Dermis microvascular lymphatic vessel endothelial cell (primary cell): ENCODE results near the gene CDC42SE2. TPM values are rescaled to one million over a fixed set of nuclear protein-coding genes. Genes with fewer than 3 reads are reported as not detected.
"Not testable (repeated sequence)": the region's sequence is repeated elsewhere in the genome, so short reads cannot be mapped to it uniquely, and the experiment has no call there.

Source experiments
- DNase-seq, 2 donors: peaks; one replicate each; pipeline versions ENCODE4 v3.0.0 to v3.0.0-alpha.2; 2010; ENCODE audit warnings: low read depth in 2 of 2
- total RNA-seq: library from RNA; depleted of rRNA; stranded (reverse); fragments of >200 nt; gene quantifications from 2 replicates; pipeline ENCODE4 v1.2.1, GENCODE V29; 2014

The CDC42SE2 gene
- total RNA-seq, 1 donor from 2014 or later = 47.6 TPM

DNA sequence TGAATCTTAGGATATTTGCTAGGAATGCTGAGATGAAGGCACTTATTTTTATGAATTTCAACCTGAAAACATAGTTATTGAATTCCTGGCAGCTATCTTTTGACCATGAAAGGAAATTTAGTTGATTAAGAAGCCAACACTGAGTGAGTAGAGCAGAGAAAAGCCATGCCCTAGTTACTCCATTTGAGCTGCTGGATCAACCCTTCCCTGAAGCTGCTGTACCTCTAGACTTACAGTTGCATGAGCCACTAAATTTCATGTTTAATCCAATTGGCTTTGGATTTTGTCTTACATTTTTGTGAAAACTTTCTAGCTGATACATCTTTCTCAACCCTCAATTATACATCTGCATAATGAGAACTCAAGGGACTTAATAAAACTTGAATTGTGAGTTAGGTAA, 54.6 kb downstream of the CDC42SE2 start:
- DNase-seq = no peak

DNA sequence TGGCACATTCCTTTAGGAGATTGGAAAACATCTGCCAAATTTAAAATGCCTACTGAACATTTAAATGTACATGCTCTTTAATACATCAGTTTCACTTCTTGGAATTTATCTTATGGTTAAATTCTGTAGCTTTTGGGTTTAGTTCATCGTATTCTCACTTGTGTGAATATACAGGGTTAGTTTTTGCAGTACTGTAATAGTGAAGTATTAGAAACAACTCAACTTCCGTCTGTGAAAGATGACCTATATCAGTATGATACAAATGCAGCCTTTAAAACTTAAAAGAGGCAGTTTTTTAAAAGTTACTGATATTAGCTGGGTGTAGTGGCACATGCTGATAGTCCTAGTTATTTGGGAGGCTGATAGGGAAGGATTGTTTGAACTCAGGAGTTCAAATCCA, 57.2 kb downstream of the CDC42SE2 start:
- no peak for DNase-seq

DNA sequence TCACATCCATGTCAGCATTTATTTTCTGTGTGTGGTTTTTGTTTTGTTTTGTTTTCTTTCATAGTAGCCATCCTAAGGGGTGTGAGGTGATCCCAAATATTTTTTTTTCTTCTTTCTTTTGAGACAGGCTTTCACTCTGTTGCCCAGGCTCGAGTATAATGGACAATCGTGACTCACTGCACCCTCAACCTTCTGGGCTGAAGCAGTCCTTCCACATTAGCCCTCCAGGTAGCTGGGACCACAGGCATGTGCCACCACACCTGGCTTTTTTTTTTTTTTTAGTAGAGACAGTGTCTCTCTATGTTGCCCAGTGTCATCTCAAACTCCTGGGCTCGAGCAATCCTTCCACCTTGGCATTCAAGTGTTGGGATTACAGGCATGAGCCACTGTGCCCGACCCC, 59.1 kb downstream of the CDC42SE2 start:
- no peak for DNase-seq

DNA sequence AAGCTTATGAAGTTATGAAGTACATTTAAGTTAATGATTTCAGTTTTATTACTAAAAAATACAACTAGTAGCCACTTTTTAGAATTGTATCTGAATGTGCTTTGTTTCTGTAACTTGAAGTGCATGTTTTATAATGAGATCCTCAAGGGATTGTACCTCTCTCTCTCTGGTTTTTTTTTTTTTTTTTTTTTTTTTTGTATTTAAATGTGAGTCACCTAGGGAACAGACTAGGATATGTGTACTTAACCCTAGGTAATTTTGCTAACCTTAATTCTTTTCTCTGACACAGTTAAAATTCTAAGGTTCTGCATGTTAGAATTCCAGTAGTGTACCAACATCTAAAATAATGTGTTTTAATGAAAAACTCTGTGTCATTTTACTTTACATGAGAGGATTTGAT, 59.5 kb downstream of the CDC42SE2 start:
- DNase-seq = no peak

DNA sequence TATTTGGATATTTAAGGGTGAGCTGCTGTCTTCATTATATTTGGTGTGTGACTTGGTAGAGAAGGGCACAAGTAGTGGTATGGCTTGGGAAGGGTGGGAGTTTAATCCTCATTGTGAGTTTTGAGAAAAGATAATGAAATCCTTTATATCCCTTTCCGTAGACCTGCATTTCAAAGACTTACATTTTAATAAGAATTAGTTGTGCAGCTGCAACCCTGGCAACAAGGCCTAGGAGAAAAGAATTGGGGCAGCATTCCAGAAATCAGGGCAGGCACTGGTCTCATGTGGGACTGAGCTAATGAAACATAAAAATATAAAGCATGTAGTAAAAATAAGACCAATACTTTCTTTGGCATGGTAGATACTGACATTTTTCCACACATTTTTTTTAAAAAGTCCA, 60.5 kb downstream of the CDC42SE2 start:
- DNase-seq = no peak

DNA sequence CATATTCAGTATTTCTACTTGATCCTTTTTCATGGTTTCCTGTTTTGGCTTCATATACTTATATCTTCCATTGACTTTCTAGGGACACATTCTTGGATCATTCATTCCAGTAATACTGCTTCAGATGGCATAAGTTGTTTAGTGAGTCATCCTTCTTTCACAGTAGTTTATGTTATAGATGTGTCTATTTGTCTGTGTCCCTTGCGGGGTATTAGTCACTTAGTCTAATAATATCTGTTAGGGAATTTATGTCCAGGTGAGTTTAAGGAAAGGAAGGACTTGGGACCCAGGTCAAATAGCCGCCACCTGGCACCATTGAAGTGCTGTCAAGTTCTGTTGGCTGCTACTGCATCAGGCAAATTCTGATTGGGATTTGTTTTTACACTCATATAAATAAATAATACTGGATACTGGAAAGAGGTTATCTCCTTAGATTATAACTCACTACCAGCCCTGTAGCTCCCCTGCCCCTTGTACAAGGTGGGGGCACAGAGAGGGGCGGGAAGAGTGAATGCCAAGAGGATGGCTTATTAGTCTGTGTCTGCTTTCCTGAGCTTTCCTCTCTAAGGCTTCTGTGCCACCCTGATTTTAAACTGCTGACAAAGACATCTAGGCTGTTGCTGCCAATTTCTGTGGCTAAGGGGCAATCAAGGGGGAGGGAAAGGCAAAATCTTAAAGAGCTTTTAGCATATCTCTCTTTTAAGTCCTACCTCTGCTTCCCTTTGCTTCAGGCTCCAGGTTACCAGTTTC, 64.9 kb downstream of the CDC42SE2 start:
- DNase-seq = peak in 1 of 2 donors; percentile 57

DNA sequence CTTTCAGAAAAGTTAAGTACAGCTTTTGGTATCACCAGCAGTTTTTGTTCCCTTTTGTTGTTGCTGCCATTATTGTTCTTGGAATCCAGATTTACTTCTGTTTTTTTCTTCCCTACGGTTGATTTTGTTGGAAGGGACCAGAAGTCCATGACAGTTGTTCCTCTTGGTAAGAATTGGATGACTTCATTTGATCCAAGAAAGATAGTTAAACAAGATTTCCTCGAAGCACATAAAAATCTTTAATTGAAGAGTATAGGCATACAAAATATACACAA, 65.4 kb downstream of the CDC42SE2 start:
- DNase-seq = no peak

DNA sequence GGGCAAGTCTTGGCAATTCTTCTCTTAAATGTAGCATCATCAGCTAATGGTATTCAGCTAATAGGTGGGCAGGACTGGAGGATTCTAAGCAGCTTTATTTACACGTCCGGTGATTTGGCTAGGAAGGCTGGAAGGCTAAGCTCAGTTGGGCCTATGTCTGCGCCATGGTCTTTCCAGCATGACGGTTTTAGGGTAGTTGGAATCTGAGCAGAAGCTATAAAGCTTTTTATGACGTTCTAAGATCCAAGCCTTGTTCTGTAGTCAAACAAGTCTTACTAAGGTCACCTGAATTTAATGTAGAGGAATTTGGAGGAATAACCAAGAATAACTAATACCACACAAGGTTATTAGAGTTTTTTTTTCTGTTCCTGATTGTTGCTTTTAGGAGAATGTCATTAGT, 66.2 kb downstream of the CDC42SE2 start:
- no peak for DNase-seq

DNA sequence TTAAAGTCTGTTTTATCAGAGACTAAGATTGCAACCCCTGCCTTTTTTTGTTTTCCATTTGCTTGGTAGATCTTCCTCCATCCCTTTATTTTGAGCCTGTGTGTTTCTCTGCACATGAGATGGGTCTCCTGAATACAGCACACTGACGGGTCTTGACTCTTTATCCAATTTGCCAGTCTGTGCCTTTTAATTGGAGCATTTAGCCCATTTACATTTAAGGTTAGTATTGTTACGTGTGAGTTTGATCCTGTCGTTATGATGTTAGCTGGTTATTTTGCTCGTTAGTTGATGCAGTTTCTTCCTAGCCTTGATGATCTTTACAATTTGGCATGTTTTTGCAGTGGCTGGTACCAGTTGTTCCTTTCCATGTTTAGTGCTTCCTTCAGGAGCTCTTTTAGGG, 71.9 kb downstream of the CDC42SE2 start:
- DNase-seq = not testable (repeated sequence)

DNA sequence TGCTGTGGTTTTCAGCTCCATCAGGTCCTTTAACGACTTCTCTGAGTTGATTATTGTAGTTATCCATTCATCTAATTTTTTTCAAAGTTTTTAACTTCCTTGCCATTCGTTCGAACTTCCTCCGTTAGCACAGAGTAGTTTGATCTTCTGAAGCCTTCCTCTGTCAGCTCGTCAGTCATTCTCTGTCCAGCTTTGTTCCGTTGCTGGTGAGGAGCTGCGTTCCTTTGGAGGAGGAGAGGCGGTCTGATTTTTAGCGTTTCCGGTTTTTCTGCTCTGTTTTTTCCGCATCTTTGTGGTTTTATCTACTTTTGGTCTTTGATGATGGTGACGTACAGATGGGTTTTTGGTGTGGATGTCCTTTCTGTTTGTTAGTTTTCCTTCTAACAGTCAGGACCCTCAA, 72.9 kb downstream of the CDC42SE2 start:
- DNase-seq = not testable (repeated sequence)

DNA sequence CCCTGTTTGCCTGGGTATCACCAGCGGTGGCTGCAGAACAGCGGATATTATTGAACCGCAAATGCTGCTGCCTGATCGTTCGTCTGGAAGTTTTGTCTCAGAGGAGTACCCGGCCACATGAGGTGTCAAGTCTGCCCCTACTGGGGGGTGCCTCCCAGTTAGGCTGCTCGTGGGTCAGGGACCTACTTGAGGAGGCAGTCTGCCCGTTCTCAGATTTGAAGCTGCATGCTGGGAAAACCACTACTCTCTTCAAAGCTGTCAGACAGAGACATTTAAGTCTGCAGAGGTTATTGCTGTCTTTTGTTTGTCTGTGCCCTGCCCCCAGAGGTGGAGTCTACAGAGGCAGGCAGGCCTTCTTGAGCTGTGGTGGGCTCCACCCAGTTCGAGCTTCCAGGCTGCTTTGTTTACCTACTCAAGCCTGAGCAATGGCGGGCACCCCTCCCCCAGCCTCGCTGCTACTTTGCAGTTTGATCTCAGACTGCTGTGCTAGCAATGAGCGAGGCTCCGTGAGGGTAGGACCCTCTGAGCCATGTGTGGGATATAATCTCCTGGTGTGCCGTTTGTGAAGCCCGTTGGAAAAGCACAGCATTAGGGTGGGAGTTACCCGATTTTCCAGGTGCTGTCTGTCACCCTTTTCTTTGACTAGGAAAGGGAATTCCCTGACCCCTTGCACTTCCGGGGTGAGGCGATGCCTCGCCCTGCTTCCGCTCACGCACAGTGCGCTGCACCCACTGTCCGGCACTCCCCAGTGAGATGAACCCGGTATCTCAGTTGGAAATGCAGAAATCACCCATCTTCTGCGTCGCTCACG, 73.6 kb downstream of the CDC42SE2 start:
- not testable (repeated sequence) for DNase-seq

DNA sequence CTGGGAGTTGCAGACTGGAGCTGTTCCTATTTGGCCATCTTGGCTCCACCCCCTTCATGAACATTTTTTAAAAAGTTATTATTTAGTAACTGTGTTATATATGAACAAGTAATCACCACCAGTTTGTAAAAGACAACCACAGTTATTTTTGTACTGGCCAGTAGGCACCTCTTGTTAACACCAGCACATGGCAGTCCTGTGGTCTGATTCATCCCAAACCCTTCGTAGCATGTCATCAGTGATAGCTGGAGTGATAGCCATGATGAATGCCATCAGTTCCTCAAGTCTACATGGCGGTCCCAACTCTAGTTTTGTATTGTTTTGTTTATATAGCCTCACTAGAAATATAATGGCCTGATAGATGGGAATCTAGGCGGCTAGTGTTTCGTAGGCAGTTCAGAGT, 74.2 kb downstream of the CDC42SE2 start:
- no peak for DNase-seq

DNA sequence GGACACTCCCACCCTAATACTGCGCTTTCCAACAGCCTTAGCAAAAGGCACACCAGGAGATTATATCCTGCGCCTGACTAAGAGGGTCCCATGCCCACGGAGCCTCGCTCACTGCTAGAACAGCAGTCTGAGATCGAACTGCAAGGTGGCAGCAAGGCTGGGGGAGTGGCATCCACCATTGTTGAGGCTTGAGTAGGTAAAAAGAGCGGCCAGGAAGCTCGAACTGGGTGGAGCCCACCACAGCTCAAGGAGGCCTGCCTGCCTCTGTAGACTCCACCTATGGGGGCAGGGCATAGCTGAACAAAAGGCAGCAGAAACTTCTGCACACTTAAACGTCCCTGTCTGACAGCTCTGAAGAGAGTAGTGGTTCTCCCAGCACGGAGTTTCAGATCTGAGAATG, 80.4 kb downstream of the CDC42SE2 start:
- DNase-seq = not testable (repeated sequence)

DNA sequence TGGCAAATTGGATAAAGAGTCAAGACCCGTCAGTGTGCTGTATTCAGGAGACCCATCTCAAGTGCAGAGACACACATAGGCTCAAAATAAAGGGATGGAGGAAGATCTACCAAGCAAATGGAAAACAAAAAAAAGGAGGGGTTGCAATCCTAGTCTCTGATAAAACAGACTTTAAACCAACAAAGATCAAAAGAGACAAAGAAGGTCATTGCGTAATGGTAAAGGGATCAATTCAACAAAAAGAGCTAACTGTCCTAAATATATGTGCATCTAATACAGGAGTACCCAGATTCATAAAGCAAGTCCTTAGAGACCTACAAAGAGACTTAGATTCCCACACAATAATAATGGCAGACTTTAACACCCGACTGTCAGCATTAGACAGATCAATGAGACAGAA, 82.4 kb downstream of the CDC42SE2 start:
- DNase-seq = not testable (repeated sequence)

DNA sequence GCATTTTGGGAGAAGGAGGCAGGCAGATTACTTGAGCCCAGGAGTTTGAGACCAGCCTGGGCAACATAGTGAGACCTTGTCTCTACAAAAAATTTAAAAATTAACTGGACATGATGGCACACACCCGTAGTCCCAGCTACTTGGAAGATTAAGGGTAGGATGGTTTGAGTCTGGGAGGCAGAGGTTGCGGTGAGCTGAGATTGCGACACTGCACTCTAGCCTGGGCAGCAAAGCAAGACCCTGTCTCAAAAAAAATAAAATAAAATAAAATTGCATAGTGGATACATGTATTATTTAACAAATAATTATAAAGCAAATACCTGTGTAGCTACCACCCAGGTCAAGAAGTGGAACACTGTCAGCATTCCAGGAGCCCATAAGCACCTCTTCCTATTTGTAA, 90.1 kb downstream of the CDC42SE2 start:
- DNase-seq = no peak

DNA sequence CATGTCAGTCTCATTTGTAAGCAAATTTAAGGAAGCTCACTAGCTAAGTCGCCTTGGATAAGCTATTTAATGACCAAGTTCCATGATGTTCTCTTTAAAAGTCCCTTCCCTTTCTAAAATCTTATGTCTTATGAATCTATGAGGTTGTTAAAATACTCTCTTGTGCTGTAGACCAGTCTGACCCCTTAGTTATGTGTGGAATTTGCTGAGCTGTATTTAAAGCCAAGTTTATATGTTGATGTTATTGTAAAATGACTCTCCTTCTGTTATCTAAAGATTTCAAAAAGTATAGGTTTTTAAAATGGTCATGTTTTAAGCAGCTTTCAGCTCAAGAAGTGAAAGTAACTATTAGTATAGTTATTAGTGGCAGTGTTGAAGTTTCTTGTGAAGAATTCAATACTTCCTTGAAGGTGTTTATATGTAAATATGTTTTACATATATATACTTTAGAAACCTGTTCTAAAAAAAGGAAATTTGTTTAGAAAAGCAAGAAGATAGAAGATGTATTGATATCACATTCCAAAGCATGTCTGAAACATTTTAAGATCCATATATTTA, 92.2 kb downstream of the CDC42SE2 start:
- DNase-seq = peak in 1 of 2 donors; percentile 14

DNA sequence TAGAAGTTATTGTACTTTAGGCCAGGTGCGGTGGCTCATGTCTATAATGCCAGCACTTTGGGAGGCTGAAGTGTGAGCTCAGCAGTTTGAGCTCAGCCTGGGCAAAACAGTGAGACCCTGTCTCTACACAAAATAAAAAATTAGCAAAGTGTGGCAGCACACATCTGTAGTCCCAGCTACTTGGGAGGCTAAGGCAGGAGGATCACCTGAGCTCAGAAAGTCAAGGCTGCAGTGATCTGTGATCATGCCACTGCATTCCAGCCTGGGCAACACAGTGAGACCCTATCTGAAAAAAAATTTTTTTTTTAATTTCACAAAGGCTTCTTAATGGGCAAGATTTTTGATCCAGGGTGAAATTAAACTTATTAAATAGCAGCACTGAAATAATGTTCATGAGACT, 92.8 kb downstream of the CDC42SE2 start:
- DNase-seq = no peak

DNA sequence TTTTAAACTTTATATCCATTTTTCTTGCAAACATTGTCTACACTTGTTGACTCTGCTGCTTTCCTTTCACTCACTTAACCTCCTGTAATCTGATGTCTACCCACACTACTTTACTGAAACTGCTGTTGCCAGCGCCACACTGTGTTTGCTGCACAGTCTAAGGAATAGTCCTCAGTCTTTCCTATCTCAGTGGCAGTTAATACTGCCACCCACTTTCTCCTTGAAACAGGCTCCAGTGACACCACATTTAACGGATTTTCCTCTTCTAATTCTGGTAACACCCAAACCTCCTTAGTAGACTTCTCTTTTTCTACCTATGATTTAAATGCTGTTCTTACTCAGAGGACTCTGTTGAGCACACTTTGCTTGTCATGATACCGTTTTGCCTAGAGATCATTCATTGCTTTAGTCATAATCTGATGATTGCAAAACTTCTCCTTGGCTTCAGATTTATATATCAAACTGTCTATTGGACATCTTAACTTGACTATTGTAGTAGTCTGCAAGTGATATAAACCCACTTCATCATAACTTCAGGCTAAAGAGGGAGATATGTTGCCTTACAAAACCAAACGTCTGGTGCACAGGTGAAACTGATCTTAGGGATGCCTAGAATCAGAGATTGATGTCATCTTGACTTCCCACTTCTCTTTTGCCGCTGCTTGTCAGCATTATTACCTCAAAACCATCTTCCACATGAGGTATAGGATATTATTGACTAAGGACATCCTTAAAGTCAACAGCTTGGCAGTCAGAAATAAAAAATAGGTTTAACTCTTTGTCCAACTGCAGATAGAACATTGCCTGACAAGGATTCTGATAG, 94.1 kb downstream of the CDC42SE2 start:
- no peak for DNase-seq

DNA sequence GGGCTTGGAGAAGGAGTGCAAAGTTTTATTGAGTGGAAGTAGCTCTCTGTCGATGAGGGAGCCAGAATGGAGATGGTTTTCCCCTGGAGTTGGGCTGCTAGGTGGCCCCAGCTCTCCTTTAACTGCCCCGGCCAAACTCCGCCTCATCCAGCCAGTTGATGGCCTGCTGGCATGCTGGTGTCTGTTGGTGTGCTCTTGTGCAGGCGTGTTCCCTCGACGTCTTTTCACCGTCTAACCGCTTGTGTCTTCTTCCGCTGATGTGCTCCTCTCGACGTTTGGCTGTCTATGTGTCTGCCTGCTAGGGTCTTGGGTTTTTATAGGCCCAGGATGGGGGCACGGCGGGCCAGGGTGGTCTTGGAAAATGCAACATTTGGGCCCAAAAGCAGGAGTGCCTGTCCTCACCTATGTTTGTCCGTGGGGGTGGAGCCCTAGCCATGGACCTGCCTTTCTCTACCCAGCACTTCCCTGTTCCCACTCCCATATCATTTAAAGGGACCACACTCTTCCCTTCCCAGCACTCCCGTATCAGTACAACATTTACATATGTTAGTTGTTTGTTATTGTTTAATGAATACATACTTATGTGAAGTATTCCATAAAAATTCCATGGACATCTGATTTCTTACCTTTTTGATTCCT, 97.9 kb downstream of the CDC42SE2 start:
- DNase-seq = no peak

DNA sequence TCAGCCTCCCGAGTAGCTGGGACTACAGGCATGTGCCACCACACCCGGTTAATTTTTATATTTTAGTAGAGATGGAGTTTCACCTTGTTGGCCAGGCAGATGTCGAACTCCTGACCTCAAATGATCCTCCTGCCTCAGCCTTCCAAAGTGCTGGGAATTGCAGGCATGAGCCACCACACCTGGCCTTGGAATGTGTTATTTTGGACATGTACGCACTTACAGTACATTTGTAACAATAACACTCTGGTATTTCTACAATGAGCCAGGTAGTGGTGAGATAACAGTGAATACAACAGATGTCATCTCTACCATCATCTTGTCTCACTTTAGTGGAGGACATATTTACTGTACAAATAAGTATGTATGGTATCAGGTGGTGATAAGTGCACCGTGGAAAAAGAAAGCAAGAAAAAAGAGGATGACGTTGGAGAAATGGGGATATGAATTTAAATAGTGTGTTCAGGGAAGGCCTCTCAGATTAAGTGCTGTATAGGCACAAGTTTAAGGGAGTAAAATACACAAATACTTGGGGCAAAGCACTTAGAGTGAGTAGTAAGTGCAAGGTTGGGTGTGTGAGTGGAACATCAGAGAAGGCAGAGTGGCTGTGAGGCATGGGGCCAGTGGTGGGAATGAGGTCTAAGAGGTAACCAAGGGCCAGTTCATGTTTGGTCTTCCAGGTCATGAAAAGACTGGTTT, 100.1 kb downstream of the CDC42SE2 start:
- DNase-seq = no peak

DNA sequence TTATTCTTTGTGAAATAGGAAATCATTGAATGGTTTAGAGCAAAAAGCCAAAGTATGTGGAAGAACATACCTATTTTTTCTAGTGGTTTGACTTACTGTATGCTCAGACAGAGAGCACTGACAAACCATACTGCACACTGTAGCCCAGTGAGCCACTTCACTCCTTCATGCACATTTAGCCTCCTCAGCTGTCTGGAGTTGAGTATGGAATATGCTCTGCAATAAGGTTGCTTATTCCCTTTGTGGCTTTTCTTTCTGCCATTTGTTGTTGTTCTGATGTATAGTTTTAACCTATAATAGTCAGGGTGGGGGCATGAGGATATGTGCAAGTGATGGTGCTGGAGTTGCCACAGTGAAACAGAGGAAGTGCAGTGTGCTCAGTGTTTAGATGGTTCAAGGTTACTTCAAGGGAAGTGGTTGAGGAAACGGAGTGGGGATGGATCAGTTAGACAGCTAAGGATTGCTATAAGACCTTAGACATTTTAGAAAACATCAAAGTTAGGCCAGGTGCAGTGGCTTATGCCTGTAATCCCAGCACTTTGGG, 100.7 kb downstream of the CDC42SE2 start:
- DNase-seq = no peak
